H9 (cell line): ENCODE measurements around the gene CPLX1. TPM values are rescaled to one million over a fixed set of nuclear protein-coding genes. Genes with fewer than 3 reads are reported as not detected.

ENCODE experiments used
- DNase-seq: peaks from one replicate; pipeline ENCODE4 v3.0.0-alpha.2; 2017
- H2AFZ ChIP-seq: one replicate; pipeline ENCODE4 v1.6.1; 2013; ENCODE audit warnings: mild to moderate bottlenecking, low read length, control low read depth, moderate library complexity
- H2AK5ac ChIP-seq: 2 replicates; pipeline ENCODE4 v1.6.1; 2013; ENCODE audit warnings: low read length, control low read depth, mixed read lengths; ENCODE audit not compliant: insufficient read length
- H2BK120ac ChIP-seq: one replicate; pipeline ENCODE4 v1.6.1; 2013; ENCODE audit warnings: low read depth, mild to moderate bottlenecking, low read length, control low read depth, inconsistent platforms; ENCODE audit not compliant: poor library complexity, severe bottlenecking
- H2BK12ac ChIP-seq: 2 replicates; pipeline ENCODE4 v1.6.1; 2013; ENCODE audit warnings: low read length, control low read depth, mixed read lengths, low read depth; ENCODE audit not compliant: insufficient read length
- H2BK15ac ChIP-seq: 2 replicates; pipeline ENCODE4 v1.6.1; 2013; ENCODE audit warnings: low read depth, low read length, control low read depth
- H2BK20ac ChIP-seq: one replicate; pipeline ENCODE4 v1.6.1; 2013; ENCODE audit warnings: low read depth, mild to moderate bottlenecking, low read length, control low read depth, inconsistent platforms; ENCODE audit not compliant: poor library complexity, severe bottlenecking
- H2BK5ac ChIP-seq: 2 replicates; pipeline ENCODE4 v1.6.1; 2013; ENCODE audit warnings: low read length, control low read depth, mixed read lengths; ENCODE audit not compliant: insufficient read length
- H3K14ac ChIP-seq: 2 replicates; pipeline ENCODE4 v1.6.1; 2013; ENCODE audit warnings: low read length, control low read depth; ENCODE audit not compliant: insufficient read depth
- H3K18ac ChIP-seq: 2 replicates; pipeline ENCODE4 v1.6.1; 2013; ENCODE audit warnings: low read depth, mild to moderate bottlenecking, mixed read lengths, low read length, control low read depth; ENCODE audit not compliant: insufficient read length
- H3K23ac ChIP-seq: 2 replicates; pipeline ENCODE4 v1.6.1; 2013; ENCODE audit warnings: low read length, control low read depth, mixed read lengths, low read depth; ENCODE audit not compliant: insufficient read length
- H3K23me2 ChIP-seq: 2 replicates; pipeline ENCODE4 v1.6.1; 2013; ENCODE audit warnings: low read depth, mild to moderate bottlenecking, mixed read lengths, low read length, control low read depth; ENCODE audit not compliant: insufficient read length, poor library complexity, severe bottlenecking
- H3K27ac ChIP-seq: 2 replicates; pipeline ENCODE4 v1.5.1; 2013; ENCODE audit warnings: low read length, control low read depth, mixed read lengths, low read depth; ENCODE audit not compliant: insufficient read length
- H3K27me3 ChIP-seq: 2 replicates; pipeline ENCODE4 v1.6.1; 2013; ENCODE audit warnings: low read length, control low read depth, inconsistent platforms; ENCODE audit not compliant: insufficient read depth
- H3K4ac ChIP-seq: 2 replicates; pipeline ENCODE4 v1.6.1; 2013; ENCODE audit warnings: low read depth, mild to moderate bottlenecking, control low read depth, inconsistent platforms, low read length, moderate library complexity
- H3K4me1 ChIP-seq: 2 replicates; pipeline ENCODE4 v1.6.1; 2013; ENCODE audit warnings: low read length, control low read depth, inconsistent platforms; ENCODE audit not compliant: insufficient read depth
- H3K4me2 ChIP-seq: 2 replicates; pipeline ENCODE4 v1.6.1; 2013; ENCODE audit warnings: low read length, control low read depth, mixed read lengths; ENCODE audit not compliant: insufficient read length, insufficient read depth
- H3K56ac ChIP-seq: 2 replicates; pipeline ENCODE4 v1.6.1; 2013; ENCODE audit warnings: low read depth, mild to moderate bottlenecking, mixed read lengths, low read length, control low read depth; ENCODE audit not compliant: insufficient read length
- H3K79me1 ChIP-seq: 2 replicates; pipeline ENCODE4 v1.6.1; 2013; ENCODE audit warnings: low read depth, mild to moderate bottlenecking, moderate library complexity, low read length, control low read depth, inconsistent platforms; ENCODE audit not compliant: insufficient read depth, poor library complexity, severe bottlenecking
- H3K79me2 ChIP-seq: 2 replicates; pipeline ENCODE4 v1.6.1; 2013; ENCODE audit warnings: low read length, control low read depth, inconsistent platforms; ENCODE audit not compliant: insufficient read depth
- H3K9ac ChIP-seq: 2 replicates; pipeline ENCODE4 v1.6.1; 2013; ENCODE audit warnings: low read length, control low read depth, mixed read lengths; ENCODE audit not compliant: insufficient read length; ENCODE audit errors: extremely low read depth
- H3K9me3 ChIP-seq: one replicate; pipeline ENCODE4 v1.6.1; 2013; ENCODE audit warnings: low read depth, low read length, inconsistent platforms; ENCODE audit not compliant: control insufficient read depth
- H3T11ph ChIP-seq: one replicate; pipeline ENCODE4 v1.6.1; 2013; ENCODE audit warnings: mild to moderate bottlenecking, low read length, control low read depth, inconsistent platforms
- H4K20me1 ChIP-seq: one replicate; pipeline ENCODE4 v1.6.1; 2013; ENCODE audit not compliant: control insufficient read depth, insufficient read length, insufficient read depth
- H4K5ac ChIP-seq: 2 replicates; pipeline ENCODE4 v1.6.1; 2013; ENCODE audit warnings: low read depth, mild to moderate bottlenecking, mixed read lengths, low read length, control low read depth; ENCODE audit not compliant: insufficient read length
- H4K8ac ChIP-seq: replicated peaks from 2 replicates; pipeline ENCODE4 v1.6.1; 2013; ENCODE audit warnings: low read length, control low read depth, mixed read lengths, low read depth; ENCODE audit not compliant: insufficient read length
- H4K91ac ChIP-seq: 2 replicates; pipeline ENCODE4 v1.6.1; 2013; ENCODE audit warnings: low read depth, mild to moderate bottlenecking, moderate library complexity, mixed read lengths, low read length, control low read depth; ENCODE audit not compliant: insufficient read length
- H3K27ac Mint-ChIP-seq, 3 experiments: 2 replicates in 2 of 3; 3 replicates in 1 of 3; pipeline ENCODE4 v1.8.0; 2020 to 2021; ENCODE audit warnings: mixed read lengths in 3 of 3, mild to moderate bottlenecking in 1 of 3, moderate library complexity in 1 of 3
- H3K27me3 Mint-ChIP-seq: 2 replicates; pipeline ENCODE4 v1.8.0; 2021; ENCODE audit warnings: low read depth, mild to moderate bottlenecking, moderate library complexity, mixed read lengths
- H3K36me3 Mint-ChIP-seq, 3 experiments: 2 replicates in 2 of 3; 3 replicates in 1 of 3; pipeline ENCODE4 v1.8.0; 2020 to 2021; ENCODE audit warnings: low read depth in 3 of 3, mixed read lengths in 3 of 3; ENCODE audit not compliant: insufficient read depth in 1 of 3
- H3K4me1 Mint-ChIP-seq, 2 experiments: 2 replicates each; pipeline ENCODE4 v1.8.0; 2020; ENCODE audit warnings: mixed read lengths in 2 of 2
- H3K4me3 Mint-ChIP-seq, 2 experiments: 2 replicates in 1 of 2; 3 replicates in 1 of 2; pipeline ENCODE4 v1.8.0; 2020 to 2021; ENCODE audit warnings: mild to moderate bottlenecking in 2 of 2, mixed read lengths in 2 of 2, moderate library complexity in 1 of 2
- H3K9me3 Mint-ChIP-seq, 2 experiments: 2 replicates in 1 of 2; 3 replicates in 1 of 2; pipeline ENCODE4 v1.8.0; 2020; ENCODE audit warnings: mild to moderate bottlenecking in 2 of 2, mixed read lengths in 2 of 2, moderate library complexity in 1 of 2
- WGBS: extraction: QIAGEN DNeasy Blood & Tissue Kit; methylation state at CpG from one replicate; pipeline ENCODE4 v1.1.7; 2013; ENCODE audit warnings: missing lambda C conversion rate, low lambda C conversion rate, mixed read lengths; ENCODE audit not compliant: insufficient read length; ENCODE audit errors: extremely low coverage; 5-methylcytosine and 5-hydroxymethylcytosine counted together
- total RNA-seq: library from RNA; stranded (reverse); gene quantifications from 2 replicates; pipeline ENCODE4 v1.2.1, GENCODE V29; 2021
- TF ChIP-seq, protein P1 (sequence below): fragments of 200-600 bp; sonication (generic); conservative IDR thresholded peaks from 3 replicates; pipeline ENCODE4 v1.8.0; 2021; ENCODE audit warnings: antibody characterized with exemption, mild to moderate bottlenecking

CPLX1 gene
- total RNA-seq, 1 experiment from 2014 or later = 0.90 TPM

- Histone ChIP-seq H3K9me3 (no peaks in the 10 kb centered on the region), H3K14ac (no peak overlapping the region), H3K4me1 (no peaks in the 10 kb centered on the region), H2BK120ac (no peak overlapping the region), H3K27ac (no peak overlapping the region), H4K5ac (no peak overlapping the region), H2BK15ac (no peak overlapping the region), H3K23me2 (no peaks in the 10 kb centered on the region), H3T11ph (no peak overlapping the region), H4K91ac (no peak overlapping the region), H3K18ac (no peak overlapping the region), H2AK5ac (no peak overlapping the region), H3K79me2 (no peaks in the 10 kb centered on the region), H3K56ac (no peak overlapping the region), H2BK20ac (no peak overlapping the region), H3K4ac (no peak overlapping the region), H2BK12ac (no peak overlapping the region), H3K4me2 (no peak overlapping the region), H3K23ac (no peak overlapping the region), H2BK5ac (no peak overlapping the region), H3K27me3 (peaks cover 9% of the 10 kb centered on the region), H3K79me1 (no peaks in the 10 kb centered on the region), H4K8ac (no peak overlapping the region), H2AFZ (no peak overlapping the region), H4K20me1 (no peaks in the 10 kb centered on the region), H3K9ac (no peak overlapping the region)
- peaks cover 95% of the 10 kb centered on the region for H3K27me3 Mint-ChIP-seq
- H3K27ac Mint-ChIP-seq = no peak overlapping the region
- no peak overlapping the region for H3K4me3 Mint-ChIP-seq
- WGBS = no CpG with 5 or more reads among the region's 44 CpGs
- no peaks in the 10 kb centered on the region for H3K36me3 Mint-ChIP-seq
- TF ChIP-seq, protein P1, sequence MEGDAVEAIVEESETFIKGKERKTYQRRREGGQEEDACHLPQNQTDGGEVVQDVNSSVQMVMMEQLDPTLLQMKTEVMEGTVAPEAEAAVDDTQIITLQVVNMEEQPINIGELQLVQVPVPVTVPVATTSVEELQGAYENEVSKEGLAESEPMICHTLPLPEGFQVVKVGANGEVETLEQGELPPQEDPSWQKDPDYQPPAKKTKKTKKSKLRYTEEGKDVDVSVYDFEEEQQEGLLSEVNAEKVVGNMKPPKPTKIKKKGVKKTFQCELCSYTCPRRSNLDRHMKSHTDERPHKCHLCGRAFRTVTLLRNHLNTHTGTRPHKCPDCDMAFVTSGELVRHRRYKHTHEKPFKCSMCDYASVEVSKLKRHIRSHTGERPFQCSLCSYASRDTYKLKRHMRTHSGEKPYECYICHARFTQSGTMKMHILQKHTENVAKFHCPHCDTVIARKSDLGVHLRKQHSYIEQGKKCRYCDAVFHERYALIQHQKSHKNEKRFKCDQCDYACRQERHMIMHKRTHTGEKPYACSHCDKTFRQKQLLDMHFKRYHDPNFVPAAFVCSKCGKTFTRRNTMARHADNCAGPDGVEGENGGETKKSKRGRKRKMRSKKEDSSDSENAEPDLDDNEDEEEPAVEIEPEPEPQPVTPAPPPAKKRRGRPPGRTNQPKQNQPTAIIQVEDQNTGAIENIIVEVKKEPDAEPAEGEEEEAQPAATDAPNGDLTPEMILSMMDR = no peak
- H3K4me1 Mint-ChIP-seq = no peaks in the 10 kb centered on the region
- no peak for DNase-seq
- H3K9me3 Mint-ChIP-seq = peaks cover 4 to 5% of the 10 kb centered on the region in 2 experiments
These were observed 21.1 kb downstream of the CPLX1 start for GRCh38 chr4:804804-805203.
